Skeletal muscle cell (primary cell): ENCODE data around the gene GLIPR1L2.
"Not testable (repeated sequence)": the region's sequence is repeated elsewhere in the genome, so short reads cannot be mapped to it uniquely, and the experiment has no call there.

ENCODE experiments used
- DNase-seq: peaks from one replicate; pipeline ENCODE4 v3.0.0-alpha.2; 2010; ENCODE audit warnings: low read depth
- H3K4me3 ChIP-seq: 2 replicates; pipeline ENCODE4 v1.5.1; 2011; ENCODE audit warnings: low read depth, mild to moderate bottlenecking, control low read depth, low read length, moderate library complexity

Gene GLIPR1L2

DNA sequence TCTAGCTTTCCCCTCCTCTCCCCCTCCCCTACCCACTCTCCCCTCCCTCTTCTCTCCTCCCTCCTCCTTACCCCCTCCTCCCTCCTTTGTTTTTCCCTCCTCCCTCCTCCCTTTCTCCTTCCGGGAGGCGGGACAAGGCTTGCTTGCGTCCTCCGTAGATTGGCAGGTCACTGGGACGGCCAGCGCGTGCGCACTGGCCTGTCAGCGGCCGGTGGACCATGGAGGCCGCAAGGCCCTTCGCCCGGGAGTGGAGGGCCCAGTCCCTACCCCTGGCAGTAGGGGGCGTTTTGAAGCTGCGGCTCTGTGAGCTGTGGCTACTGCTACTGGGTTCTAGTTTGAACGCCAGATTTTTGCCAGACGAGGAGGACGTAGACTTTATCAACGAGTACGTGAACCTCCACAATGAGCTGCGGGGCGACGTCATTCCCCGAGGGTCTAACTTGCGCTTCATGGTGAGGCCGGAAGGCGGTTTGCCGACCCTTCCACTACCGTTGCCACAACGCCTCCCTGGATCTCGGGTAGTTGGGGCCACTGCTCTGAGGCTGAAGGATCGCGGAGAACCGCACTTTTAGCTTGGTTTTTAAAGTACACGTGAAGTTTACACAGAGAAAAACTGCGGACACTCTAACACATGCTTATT, at the start of gene GLIPR1L2:
TSS of gene GLIPR1L2 (plus strand) at position 191 of the 640 bp plus-strand sequence. CDS start at position 219, 28 bp downstream.
- DNase-seq, result peak; percentile 90
- peak within 1 kb of the TSS; percentile 56 for H3K4me3 ChIP-seq

DNA sequence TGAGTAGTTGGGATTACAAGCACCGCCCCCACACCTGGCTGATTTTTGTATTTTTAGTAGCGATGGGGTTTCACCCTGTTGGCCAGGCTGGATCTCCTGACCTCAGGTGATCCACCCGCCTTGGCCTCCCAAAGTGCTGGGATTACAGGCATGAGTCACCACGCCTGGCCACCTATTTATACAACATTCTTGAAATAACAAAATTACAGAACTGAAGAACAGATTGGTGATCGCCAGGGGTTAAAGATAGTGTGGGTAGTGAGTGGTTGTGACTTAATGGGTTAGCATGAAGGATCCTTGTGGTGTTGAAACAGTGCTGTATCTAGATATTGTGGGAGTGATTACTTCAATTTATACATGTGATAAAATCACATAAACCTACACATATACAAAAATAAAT, 49.0 kb upstream of the GLIPR1L2 start:
- no peak for DNase-seq

DNA sequence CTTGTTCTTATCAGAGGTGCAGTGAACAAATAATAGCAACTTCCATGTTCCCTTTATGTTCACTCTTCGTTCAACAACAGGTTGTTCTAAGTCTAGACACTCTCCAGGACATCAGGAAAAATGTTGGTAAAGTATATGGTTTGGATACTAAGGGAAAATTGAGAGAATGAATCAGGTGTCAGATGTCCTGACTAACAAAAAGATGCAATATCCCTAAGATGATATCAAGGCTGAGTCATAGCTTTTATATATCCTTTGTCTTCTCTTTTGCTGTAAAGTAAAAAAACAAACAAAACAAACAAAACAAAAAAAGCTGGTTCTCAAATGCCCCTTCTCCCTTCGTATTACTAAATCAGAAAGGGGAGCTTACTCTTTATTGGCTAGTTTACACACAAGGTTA, 45.4 kb upstream of the GLIPR1L2 start:
- no peak for DNase-seq
- no peak overlapping the region for H3K4me3 ChIP-seq

More for the DNA sequence above, 49.0 kb upstream of the GLIPR1L2 start:
- H3K4me3 ChIP-seq, result no peak overlapping the region

DNA sequence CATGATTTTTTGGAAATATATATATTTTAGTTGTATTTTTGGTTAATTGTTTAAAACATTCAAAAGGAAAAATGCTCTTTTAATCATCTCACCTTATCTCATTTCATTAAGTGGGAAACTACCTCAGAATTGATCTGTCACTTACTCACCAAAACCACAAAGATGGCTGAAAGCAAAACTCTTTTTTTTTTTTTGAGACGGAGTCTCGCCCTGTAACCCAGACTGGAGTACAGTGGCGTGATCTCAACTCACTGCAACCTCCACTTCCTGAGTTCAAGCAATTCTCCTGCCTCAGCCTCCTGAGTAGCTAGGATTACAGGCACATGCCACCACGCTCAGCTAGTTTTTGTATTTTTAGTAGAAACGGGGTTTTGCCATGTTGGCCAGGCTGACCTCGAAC, 44.7 kb upstream of the GLIPR1L2 start:
- DNase-seq, H3K4me3 ChIP-seq: not testable (repeated sequence)

DNA sequence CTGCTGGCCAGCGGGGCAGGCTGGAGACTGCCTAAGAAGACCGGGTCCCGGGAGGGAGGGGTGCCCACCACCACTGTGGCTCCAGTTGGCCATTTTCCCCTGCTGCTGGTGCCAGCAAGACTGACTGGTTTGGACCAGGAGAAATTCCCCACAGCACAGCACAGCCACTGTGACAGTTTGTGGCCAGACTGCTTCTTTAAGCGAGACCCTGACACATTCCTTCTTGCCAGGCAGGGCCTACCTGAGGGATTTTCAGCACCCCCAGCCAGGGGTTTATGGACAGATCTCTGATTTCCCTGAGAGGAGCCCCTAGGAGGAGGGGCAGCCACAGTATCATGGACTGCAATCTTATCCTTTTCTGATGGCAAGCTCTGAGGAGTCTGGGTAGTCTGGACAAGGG, 40.9 kb upstream of the GLIPR1L2 start:
- DNase-seq, result no peak
- H3K4me3 ChIP-seq, result no peak overlapping the region

DNA sequence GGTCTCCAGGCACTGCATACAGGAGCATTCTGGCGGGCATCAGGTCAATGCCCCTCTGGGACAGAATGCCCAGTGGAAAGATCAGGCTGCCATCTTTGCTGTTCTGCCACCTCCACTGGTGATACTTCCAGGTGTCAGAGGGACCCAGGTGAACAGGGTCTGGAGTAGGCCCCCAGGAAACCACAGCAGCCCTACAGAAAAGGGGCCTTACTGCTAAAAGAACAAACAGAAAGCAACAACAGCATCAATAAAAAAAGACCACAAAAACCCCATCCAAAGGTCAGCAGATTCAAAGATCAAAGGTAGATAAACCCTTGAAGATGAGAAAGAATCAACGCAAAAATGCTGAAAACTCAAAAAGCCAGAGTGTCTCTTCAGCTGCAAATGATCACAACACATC, 40.5 kb upstream of the GLIPR1L2 start:
- DNase-seq, result no peak

DNA sequence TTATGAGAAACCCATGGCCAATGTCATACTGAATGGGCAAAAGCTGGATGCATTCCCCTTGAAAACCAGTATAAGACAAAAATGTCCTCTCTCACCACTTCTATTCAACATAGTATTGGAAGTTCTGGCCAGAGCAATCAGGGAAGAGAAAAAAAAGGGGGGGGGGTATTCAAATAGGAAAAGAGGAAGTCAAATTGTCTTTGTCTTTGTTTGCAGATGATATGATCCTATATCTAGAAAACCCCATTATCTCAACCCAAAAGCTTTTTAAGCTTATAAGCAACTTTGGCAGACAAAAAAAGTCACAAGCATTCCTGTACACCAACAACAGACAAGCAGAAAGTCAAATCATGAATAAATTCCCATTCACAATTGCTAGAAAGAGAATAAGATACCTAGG, 36.9 kb upstream of the GLIPR1L2 start:
- no peak for DNase-seq
- no peak overlapping the region for H3K4me3 ChIP-seq

More for the DNA sequence above, 40.5 kb upstream of the GLIPR1L2 start:
- no peak overlapping the region for H3K4me3 ChIP-seq

DNA sequence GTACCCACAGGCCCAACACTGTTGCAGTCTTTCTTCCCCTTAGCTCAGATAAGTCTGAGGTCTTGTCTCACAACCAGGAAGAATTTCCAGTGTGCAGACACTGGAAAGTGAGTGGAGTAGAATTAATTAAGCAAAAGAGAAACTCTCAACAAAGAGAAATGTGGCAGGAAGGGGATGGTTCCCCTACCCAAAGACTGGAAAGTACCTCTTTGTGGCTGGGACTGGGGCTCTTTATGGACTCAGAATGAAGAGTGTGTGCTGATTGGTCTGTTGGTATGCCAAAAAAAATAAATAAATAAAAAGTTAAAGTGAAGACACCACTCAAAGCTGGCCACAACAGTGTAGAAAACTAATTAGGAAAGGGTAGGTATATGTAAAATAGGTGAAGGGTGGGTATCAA, 30.0 kb upstream of the GLIPR1L2 start:
- H3K4me3 ChIP-seq, result no peak overlapping the region

DNA sequence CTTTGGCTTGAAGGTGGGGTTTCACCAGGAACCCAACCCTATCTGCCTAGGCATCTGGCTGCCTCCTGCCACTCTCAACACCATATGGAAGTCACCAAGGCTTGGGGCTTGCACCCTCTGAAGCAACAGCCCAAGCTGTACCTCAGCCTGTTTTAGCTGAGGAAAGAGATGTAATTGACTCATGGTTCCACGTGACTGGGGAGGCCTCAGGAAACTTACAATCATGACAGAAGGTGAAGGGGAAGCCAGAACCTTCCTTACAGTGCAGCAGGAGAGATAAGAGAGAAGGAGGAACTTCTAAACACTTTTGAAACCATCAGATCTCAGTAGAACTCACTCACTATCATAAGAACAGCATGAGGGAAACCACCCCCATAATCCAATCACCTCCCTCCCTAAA, 29.5 kb upstream of the GLIPR1L2 start:
- H3K4me3 ChIP-seq, result no peak overlapping the region
- no peak for DNase-seq

More for the DNA sequence above, 30.0 kb upstream of the GLIPR1L2 start:
- no peak for DNase-seq

DNA sequence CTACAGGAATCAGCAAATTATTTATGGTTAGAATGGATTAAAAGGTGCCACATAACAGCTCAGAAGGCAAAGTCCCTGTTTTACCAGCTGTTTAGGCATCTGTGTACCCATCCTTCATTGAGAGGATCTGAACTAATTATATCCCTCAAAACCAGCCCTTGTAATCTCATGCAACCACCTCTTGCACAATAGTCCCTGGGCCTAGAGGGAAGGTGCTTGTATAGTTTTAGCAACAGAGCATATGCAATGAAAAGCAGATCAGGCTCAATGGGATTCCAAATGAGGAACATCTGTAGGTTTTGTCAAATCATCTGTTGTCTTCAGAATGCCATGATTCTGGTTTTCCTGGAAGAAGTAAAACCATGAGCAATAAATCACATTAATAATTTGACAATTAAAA, 26.0 kb upstream of the GLIPR1L2 start:
- H3K4me3 ChIP-seq, result no peak overlapping the region
- DNase-seq, result peak; percentile 58

DNA sequence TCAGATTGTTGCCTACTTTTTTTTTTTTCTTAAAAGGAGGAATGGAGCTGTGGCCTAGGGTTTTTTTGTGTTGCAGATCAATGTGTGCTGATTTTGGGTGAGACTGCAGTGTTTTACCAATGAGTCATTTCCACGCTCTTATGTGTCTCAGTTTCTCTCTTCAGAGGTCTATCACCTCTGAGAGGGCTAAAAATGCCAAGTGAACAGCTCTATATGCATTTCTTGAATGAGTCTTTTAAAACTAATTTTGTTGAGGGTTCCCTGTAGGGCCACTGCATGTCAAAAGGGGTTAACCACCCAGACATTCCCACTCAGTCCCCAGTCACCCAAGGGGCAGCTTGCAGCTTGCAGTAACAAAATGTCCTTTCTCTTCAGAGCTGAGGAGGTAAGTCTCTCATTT, 24.3 kb upstream of the GLIPR1L2 start:
- no peak overlapping the region for H3K4me3 ChIP-seq
- no peak for DNase-seq

DNA sequence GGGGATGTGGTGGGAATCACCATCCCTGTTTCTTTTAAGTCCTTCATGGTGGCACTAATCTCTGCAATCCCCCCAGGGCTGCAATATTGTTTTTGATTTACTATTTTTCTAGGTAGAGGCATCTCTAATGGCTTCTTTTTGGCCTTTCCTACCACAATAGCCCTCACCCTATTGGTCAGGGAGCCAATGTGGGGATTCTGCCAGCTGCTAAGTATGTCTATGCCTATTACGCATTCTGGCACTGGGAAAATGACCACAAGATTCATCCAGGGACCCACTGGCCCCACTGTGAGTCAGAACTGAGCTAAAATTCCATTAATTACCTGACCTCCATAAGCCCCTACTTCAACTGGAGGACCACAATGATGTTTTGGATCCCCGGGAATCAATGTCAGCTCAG, 15.9 kb upstream of the GLIPR1L2 start:
- DNase-seq, result no peak

DNA sequence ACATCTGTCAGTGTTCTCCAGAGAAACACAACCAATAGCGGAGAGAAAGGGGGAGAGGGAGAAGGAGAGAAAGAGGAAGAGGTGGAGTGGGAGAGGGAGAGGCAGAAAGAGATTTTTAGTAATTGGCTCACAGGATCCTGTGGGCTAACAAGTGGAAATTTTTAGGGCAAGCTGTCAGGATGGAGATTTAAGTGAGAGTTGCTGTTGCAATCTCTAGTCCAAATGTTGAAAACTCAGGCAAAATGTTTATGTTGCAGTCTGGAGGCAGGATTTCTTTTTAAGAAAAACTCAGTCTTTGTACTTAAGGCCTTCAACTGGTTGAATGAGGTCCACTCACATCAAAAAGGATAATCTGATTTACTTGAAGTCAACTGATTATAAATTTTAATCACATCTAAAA, 12.5 kb upstream of the GLIPR1L2 start:
- DNase-seq, result no peak

More for the DNA sequence above, 15.9 kb upstream of the GLIPR1L2 start:
- H3K4me3 ChIP-seq, result no peak overlapping the region

DNA sequence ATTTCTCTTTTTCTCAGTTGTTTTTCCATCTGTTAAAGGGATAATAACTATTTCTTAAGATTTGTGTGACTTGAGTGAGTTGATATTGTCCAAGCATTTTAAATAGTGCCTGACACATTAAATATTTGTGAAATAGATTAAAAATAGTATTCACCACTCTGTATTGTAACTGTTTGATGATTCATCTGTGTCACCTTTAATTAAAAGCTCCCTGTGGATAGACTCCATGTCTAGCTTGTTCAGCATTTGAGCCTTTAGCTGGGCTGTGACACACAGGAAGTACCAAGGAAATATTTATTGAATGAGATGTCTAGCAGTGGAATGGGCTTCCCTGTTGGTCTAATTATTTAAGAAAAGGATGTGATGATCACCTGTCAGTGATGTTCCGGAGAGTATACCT, 1.8 kb upstream of the GLIPR1L2 start:
- H3K4me3 ChIP-seq, result no peak overlapping the region
- no peak for DNase-seq

More for the DNA sequence above, 12.5 kb upstream of the GLIPR1L2 start:
- H3K4me3 ChIP-seq, result no peak overlapping the region

DNA sequence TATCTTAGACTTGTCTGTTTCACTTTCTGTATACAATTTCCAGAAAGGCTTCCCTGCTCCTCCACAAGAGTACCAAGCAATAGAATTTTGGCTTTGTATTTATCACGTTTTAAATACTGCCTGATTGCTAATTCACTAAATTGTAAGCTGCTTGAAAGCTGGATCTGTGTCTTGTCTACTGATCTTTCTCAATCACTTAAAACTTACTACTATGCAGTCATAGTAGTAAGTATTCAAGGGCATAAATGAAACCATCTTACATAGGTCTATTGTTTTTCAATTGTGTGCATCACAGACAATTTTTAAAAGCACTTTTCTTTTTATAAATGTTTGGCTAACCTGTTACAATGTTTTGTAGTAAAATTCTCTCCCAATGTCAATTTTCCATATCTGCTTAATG, 1.2 kb upstream of the GLIPR1L2 start:
- DNase-seq, result no peak
- H3K4me3 ChIP-seq, result no peak overlapping the region

DNA sequence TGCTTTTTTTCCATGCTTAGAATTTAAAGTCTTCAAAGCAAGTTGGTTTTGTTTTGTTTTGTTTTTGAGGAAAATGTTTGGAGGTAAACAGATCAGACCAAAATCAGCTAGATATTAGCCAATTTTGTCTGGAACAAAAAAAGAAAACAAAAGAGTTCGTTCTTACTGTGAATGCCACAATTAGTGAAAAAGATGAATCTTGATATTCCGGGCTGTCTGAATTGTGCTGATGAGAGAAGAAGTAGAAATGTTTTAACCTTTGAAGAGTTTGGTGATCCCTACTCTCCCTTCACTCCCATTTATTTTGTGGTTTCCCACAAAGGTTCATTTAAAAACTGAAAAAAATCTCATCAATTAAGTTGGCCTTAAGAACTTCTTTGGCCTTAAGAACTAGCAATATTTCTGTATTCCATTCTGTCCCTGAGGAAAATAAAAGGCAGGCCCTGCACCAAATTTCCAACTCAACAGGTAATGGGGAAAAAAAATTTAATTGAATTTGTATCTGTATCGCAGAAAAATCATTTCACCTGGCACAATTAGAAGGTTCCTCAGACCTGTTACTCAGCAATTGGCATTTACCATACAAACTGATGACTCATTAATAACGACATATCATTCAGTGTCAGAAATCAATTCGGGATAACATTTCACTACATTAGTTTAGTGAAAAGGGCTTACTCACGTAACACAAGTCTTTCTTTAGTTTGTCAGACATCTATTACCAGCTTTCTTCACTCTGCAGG, 562 bp upstream of the GLIPR1L2 start:
- peak overlapping the region; percentile 56 for H3K4me3 ChIP-seq
- DNase-seq, result no peak

DNA sequence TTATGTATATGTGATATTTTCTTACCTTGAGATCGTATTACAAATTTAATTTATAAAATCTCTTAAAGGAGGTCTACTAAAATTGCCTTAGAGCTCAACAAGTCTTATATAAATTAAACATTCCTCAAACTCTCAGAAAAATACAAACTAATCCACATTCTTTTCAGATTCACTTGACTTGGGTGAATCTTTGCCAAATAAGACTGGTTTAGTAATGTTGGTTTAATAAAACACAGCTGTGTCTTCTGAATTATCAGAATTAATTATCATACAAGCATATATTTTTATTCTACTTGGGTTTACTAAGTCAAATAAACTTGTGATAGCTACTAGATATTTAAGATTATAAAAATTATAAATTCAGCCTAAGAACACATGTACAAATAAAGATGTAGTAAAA, 13.3 kb downstream of the GLIPR1L2 start:
- DNase-seq, result no peak
- H3K4me3 ChIP-seq, result no peak overlapping the region

DNA sequence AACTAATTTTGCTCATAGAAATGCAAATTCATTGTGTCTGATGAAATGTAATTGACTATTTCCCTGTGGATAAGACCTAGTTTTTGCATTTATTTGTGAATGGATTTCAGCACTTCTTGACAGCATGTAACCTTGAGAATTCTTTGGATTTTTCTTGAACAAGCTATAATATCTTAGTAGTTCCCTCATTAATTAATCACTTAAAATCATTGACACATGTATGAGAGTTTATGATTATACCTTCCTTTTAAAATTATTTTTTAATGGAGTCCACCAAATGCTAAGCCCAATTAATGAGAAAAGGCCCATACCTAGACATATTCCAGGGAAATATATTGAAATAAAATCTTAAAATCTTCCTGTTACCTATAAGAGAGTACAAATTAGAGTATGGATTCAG, 16.8 kb downstream of the GLIPR1L2 start:
- DNase-seq, result no peak
- H3K4me3 ChIP-seq, result no peak overlapping the region

DNA sequence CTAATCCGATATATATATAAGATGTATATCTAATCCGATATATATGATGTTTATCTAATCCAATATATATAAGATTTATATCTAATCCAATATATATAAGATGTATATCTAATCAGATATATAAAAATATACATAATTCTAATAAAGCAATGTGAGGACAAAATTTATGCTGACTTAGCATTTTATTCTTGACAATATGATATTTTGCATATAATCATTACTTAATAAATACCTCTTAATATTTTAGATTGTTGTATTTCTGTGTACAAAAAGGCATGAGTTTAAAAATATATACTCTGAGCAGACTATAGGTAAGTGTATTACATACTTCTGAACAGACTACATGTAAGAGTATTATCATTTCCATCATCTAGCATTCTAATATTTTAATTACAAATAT, 18.9 kb downstream of the GLIPR1L2 start:
- no peak overlapping the region for H3K4me3 ChIP-seq
- no peak for DNase-seq

DNA sequence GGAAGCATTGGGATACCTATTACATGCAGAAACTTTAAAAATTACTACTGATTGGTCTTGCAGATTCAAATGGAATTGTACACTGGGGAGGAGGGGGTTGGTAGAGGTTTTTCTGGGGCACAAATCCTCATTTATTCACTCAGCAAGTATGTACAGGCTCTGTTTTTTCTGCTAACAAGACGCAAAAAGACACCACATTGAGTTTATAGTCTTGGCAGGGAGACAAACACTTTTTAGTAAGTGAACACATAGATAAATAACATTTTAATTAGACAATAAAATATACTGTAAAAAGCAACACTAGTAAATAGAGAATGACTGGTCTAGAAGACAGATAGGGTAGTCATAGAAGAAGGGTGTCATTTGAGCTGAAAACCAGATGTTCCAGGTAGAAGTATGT, 23.8 kb downstream of the GLIPR1L2 start:
- no peak overlapping the region for H3K4me3 ChIP-seq
- DNase-seq, result no peak

DNA sequence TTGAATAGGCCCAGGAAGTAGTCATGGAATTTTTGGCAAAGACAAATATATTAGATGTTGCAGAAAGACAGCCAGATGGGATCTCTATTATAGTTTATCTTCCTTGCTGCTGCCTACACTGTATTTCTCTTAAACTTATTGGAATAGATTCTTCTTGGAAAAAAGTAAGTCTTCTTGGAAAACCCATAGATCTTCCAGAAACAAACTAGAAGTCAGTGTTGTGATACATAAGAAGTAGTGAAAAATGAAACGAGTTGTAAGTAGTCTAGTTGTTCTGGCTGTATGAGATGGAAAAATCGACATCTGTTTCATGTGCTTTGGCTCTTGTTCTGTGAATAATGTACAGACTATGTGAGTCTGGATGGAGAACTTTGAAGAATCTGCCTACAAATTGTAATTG, 29.0 kb downstream of the GLIPR1L2 start:
- DNase-seq, result no peak

More for the DNA sequence above, 29.0 kb downstream of the GLIPR1L2 start:
- H3K4me3 ChIP-seq, result no peak overlapping the region
